ENCODE data around the gene PRICKLE2. TPM values are rescaled to one million over a fixed set of nuclear protein-coding genes. Genes with fewer than 3 reads are reported as not detected.
A peak's percentile ranks its signal among the peaks of the same experiment; 100 is the strongest.

The PRICKLE2 gene
- total RNA-seq, 1 experiment from 2014 or later: 5.6 TPM

DNA sequence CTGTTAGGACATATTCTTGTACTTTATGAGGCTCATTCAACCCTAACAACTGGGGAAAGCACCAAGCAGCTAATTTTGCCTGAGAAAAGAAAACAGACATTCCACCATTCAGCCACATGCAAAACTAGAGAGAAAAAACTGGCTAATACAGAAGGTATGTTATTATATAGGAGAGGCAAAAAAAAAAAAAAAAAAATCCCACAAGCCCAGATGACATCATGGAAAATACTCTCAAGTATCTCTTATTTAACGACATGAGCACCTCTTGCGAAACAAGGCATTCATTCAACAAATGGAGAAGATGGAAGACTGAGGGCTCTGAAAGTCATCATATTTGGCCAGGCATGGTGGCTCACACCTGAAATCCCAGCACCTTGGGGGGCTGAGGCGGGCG, 61.5 kb downstream of the PRICKLE2 start (continued):
- TF ChIP-seq NR2C2 (CRISPR knock-in tag; IDR thresholded peaks at IDR 0.05): no peak
- TF ChIP-seq NR3C1 (CRISPR knock-in tag; conservative IDR thresholded peaks at IDR 0.05; ENCODE audit: low read depth): no peak

DNA sequence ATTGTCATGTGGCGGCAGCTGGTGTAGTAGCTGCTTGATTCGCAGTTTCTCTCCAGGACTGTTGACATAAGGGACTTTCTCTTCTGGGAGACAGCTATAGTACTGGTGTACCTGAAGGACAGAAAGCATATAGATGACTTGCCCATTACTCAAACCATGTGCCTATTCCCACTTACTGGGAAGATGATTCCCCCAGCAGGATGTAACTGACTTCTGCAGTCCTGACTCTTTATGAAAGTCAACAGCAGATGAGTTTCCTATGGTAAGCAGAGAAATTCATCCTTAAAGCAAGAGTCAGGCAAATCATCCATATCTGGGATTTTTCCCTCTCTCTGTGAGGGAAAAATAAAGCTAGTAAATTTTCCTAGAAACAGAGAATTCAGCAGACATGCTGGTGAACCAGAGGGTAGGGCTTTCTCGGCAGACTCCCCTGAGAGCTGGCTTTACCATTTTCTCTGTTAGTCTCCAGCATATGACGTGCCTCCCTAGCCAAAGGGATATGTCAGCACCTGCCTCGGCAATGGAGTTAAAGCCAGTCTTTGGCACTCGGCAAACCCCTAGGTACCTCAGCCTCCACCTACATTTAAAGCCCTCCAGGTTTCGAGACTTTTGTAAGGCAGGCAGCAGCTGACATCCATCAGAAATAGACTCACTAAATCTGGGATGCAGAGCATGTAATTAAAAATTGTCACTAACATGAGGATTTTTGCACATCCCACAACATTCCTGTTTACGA, 62.1 kb downstream of the PRICKLE2 start:
- Mint-ChIP-seq H3K27ac (peak overlapping the region; percentile 15), H3K9me3 (no peaks in the 10 kb centered on the region), H3K36me3 (no peaks in the 10 kb centered on the region), H3K4me3 (no peak overlapping the region), H3K4me1 (peaks cover 60% of the 10 kb centered on the region), H3K27me3 (ENCODE audit: low read depth) (no peaks in the 10 kb centered on the region)
- CTCF ChIA-PET: interaction anchor here (1.6 kb wide), 2 partner anchors 133 to 321 kb away, joined by 5 to 10 read pairs; no protein-coding TSS in a partner anchor
- DNase-seq (ENCODE audit: low spot score) (no peak), ATAC-seq (peak; percentile 69)
- TF ChIP-seq IRF2 (CRISPR knock-in tag; IDR thresholded peaks at IDR 0.05; ENCODE audit: borderline replicate concordance, low read depth): no peak
- TF ChIP-seq, protein P1, sequence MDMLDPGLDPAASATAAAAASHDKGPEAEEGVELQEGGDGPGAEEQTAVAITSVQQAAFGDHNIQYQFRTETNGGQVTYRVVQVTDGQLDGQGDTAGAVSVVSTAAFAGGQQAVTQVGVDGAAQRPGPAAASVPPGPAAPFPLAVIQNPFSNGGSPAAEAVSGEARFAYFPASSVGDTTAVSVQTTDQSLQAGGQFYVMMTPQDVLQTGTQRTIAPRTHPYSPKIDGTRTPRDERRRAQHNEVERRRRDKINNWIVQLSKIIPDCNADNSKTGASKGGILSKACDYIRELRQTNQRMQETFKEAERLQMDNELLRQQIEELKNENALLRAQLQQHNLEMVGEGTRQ (CRISPR knock-in tag; IDR thresholded peaks at IDR 0.05): peak; percentile 34; the same call in 1 of the 2 replicates
- POLR2A ChIA-PET: no interaction called here

DNA sequence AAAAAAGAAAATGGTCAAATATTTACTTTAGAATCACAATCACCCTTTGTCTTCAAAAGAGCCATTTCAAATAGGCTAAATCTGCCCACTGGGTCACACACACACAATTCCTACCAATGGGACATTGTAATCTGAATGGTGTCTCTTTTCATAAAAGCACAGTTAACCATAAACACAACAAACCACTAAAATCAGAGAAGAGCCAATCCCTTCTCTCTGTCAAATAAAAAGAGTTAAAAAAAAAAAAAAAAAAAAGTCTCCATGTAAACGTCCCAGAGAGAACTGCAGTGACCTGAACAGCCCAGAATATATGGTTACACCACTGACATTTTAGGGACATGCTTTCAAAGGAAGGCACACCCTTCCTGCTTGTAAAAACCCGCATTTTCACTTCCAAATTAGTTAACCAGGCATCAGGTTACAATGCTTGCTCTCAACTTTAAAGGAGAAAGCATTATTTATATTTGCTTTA, 63.7 kb downstream of the PRICKLE2 start:
- CTCF ChIA-PET: no interaction called here
- Mint-ChIP-seq H3K4me1 (peaks cover 64% of the 10 kb centered on the region), H3K36me3 (no peaks in the 10 kb centered on the region), H3K9me3 (no peaks in the 10 kb centered on the region), H3K27ac (peak overlapping the region; percentile 71; the same call in 1 of the 2 replicates), H3K27me3 (ENCODE audit: low read depth) (no peaks in the 10 kb centered on the region), H3K4me3 (no peak overlapping the region)
- POLR2A ChIA-PET: interaction anchor here (0.6 kb wide), 1 partner anchor 9 kb away, joined by 3 read pairs; no protein-coding TSS in a partner anchor
- TF ChIP-seq SP1 (CRISPR knock-in tag; conservative IDR thresholded peaks at IDR 0.05) (no peak), NFYB (CRISPR knock-in tag; conservative IDR thresholded peaks at IDR 0.05; ENCODE audit: low read depth) (no peak), ZNF263 (CRISPR knock-in tag; IDR thresholded peaks at IDR 0.05; ENCODE audit: low read depth) (no peak), PRRX2 (CRISPR knock-in tag; IDR thresholded peaks at IDR 0.05) (no peak), SMAD4 (CRISPR knock-in tag; IDR thresholded peaks at IDR 0.05) (no peak)
- ATAC-seq: no peak
- no peak for DNase-seq (ENCODE audit: low spot score)

DNA sequence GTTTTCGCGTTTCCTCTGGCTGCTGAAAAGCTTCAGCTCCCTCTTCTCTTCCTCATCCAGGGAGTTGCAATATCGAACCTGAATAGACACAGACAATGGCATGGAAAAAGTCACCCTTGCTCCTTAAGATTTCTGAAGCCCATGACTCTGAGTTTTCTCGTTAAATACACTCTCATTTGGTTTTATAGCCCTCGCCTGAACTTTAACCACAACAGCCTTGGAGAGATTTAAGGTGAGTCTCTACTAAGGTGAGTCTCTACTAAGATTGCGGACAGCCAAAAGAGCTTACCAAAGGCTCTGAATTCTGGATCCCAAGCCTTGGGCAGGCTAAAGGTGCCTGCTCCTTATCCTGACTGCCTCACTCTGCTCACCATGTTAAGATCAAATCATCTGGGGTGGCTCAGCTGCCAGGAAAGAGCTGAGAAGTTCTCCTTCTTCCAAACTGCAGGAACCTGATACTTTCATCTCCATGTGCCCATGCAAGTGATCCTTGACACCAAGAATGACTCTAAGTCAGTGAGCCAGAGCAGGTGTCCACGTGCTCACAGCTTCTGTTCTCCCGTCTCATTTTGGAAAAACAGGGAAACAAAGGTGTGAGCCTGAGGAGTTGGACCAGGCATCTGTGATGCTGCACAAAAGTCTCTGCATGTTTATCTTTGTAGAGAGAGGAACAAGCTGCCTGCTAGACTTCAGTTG, 65.1 kb downstream of the PRICKLE2 start:
- DNase-seq (ENCODE audit: low spot score): no peak
- Mint-ChIP-seq H3K4me1 (peaks cover 69% of the 10 kb centered on the region), H3K4me3 (no peak overlapping the region), H3K27ac (no peak overlapping the region), H3K27me3 (ENCODE audit: low read depth) (no peaks in the 10 kb centered on the region), H3K9me3 (no peaks in the 10 kb centered on the region), H3K36me3 (no peaks in the 10 kb centered on the region)
- ATAC-seq: no peak
- CTCF ChIA-PET: interaction anchor here (1.0 kb wide), 1 partner anchor 11 kb away, joined by 3 read pairs; no protein-coding TSS in a partner anchor
- POLR2A ChIA-PET: no interaction called here
- TF ChIP-seq, protein P2, sequence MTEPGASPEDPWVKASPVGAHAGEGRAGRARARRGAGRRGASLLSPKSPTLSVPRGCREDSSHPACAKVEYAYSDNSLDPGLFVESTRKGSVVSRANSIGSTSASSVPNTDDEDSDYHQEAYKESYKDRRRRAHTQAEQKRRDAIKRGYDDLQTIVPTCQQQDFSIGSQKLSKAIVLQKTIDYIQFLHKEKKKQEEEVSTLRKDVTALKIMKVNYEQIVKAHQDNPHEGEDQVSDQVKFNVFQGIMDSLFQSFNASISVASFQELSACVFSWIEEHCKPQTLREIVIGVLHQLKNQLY (CRISPR knock-in tag; IDR thresholded peaks at IDR 0.05): no peak
- TF ChIP-seq ATF1 (CRISPR knock-in tag; IDR thresholded peaks at IDR 0.05): no peak
- TF ChIP-seq ZBTB21 (CRISPR knock-in tag; IDR thresholded peaks at IDR 0.05; ENCODE audit: borderline replicate concordance): no peak
- TF ChIP-seq, protein P3, sequence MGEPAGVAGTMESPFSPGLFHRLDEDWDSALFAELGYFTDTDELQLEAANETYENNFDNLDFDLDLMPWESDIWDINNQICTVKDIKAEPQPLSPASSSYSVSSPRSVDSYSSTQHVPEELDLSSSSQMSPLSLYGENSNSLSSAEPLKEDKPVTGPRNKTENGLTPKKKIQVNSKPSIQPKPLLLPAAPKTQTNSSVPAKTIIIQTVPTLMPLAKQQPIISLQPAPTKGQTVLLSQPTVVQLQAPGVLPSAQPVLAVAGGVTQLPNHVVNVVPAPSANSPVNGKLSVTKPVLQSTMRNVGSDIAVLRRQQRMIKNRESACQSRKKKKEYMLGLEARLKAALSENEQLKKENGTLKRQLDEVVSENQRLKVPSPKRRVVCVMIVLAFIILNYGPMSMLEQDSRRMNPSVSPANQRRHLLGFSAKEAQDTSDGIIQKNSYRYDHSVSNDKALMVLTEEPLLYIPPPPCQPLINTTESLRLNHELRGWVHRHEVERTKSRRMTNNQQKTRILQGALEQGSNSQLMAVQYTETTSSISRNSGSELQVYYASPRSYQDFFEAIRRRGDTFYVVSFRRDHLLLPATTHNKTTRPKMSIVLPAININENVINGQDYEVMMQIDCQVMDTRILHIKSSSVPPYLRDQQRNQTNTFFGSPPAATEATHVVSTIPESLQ (CRISPR knock-in tag; IDR thresholded peaks at IDR 0.05): no peak
- TF ChIP-seq GTF2I (CRISPR knock-in tag; conservative IDR thresholded peaks at IDR 0.05): no peak
- no peak for TF ChIP-seq ZNF396 (CRISPR knock-in tag; IDR thresholded peaks at IDR 0.05; ENCODE audit: borderline replicate concordance)
- TF ChIP-seq, protein P4, sequence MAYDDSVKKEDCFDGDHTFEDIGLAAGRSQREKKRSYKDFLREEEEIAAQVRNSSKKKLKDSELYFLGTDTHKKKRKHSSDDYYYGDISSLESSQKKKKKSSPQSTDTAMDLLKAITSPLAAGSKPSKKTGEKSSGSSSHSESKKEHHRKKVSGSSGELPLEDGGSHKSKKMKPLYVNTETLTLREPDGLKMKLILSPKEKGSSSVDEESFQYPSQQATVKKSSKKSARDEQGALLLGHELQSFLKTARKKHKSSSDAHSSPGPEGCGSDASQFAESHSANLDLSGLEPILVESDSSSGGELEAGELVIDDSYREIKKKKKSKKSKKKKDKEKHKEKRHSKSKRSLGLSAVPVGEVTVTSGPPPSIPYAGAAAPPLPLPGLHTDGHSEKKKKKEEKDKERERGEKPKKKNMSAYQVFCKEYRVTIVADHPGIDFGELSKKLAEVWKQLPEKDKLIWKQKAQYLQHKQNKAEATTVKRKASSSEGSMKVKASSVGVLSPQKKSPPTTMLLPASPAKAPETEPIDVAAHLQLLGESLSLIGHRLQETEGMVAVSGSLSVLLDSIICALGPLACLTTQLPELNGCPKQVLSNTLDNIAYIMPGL (CRISPR knock-in tag; IDR thresholded peaks at IDR 0.05): no peak
